HepG2 (cell line): ENCODE data around the gene EED. TPM values are rescaled to one million over a fixed set of nuclear protein-coding genes. Genes with fewer than 3 reads are reported as not detected.

Source experiments
- HNRNPLL ChIP-seq: fragments of 200-400 bp; formaldehyde crosslinking; IDR thresholded peaks from 2 replicates; pipeline ENCODE4 v1.6.1; 2017; ENCODE audit warnings: mild to moderate bottlenecking, low read depth, low read length; ENCODE audit not compliant: poor library complexity, severe bottlenecking
- ZBTB42 ChIP-seq: sonication (generic); formaldehyde crosslinking; IDR thresholded peaks from 2 replicates; pipeline ENCODE4 v1.5.0; 2020; ENCODE audit warnings: mild to moderate bottlenecking, missing genetic modification reagents
- ZGPAT ChIP-seq: IDR thresholded peaks from 2 replicates; pipeline ENCODE4 v1.6.1; 2016; ENCODE audit warnings: mild to moderate bottlenecking
- ZNF326 ChIP-seq: sonication (generic); formaldehyde crosslinking; IDR thresholded peaks from 2 replicates; pipeline ENCODE4 v1.4.0; 2020; ENCODE audit warnings: missing genetic modification reagents, borderline replicate concordance
- ZNF33A ChIP-seq: sonication (generic); formaldehyde crosslinking; IDR thresholded peaks from 2 replicates; pipeline ENCODE4 v1.5.1; 2020; ENCODE audit warnings: missing genetic modification reagents, mild to moderate bottlenecking, moderate library complexity, borderline replicate concordance
- ZNF407 ChIP-seq: sonication (generic); formaldehyde crosslinking; IDR thresholded peaks from one replicate; pipeline ENCODE4 v1.5.1; 2020; ENCODE audit warnings: mild to moderate bottlenecking, missing genetic modification reagents; ENCODE audit errors: not compliant biosample characterization
- polyA plus RNA-seq, 8 experiments: library from polyadenylated mRNA; depleted of rRNA in 3 of 8; stranded (reverse) in 7 of 8; unstranded in 1 of 8; fragments of >200 nt; fragmentation: Illumina TruSeq in 4 of 8; extraction: Trizol in 4 of 8; gene quantifications; 2 replicates each; pipeline versions ENCODE4 v1.2.1 to v1.2.3, GENCODE V29; 2011 to 2016; ENCODE audit warnings: low read depth in 4 of 8, missing spikeins in 1 of 8, mixed read lengths in 1 of 8; ENCODE audit not compliant: insufficient read depth in 1 of 8
- total RNA-seq, 5 experiments: library from RNA; depleted of rRNA; stranded (reverse); fragments of >200 nt; fragmentation: Illumina TruSeq; extraction: Trizol; gene quantifications; 2 replicates each; pipeline ENCODE4 v1.2.3, GENCODE V29; 2016; ENCODE audit warnings: low read depth in 1 of 5
- TF ChIP-seq, protein P1 (sequence below): sonication (generic); formaldehyde crosslinking; IDR thresholded peaks from 2 replicates; pipeline ENCODE4 v1.9.0; 2021; ENCODE audit warnings: mild to moderate bottlenecking, missing genetic modification reagents
- TF ChIP-seq, protein P2 (sequence below): sonication (generic); formaldehyde crosslinking; IDR thresholded peaks from 2 replicates; pipeline ENCODE4 v1.5.0; 2020; ENCODE audit warnings: missing genetic modification reagents, mild to moderate bottlenecking, borderline replicate concordance

Gene EED
- total and polyA plus RNA-seq, 2 of the 13 experiments (the other 11 are each of a cell fraction or from before 2014, with no cell fraction given), result 11.0 to 28.4 TPM

DNA sequence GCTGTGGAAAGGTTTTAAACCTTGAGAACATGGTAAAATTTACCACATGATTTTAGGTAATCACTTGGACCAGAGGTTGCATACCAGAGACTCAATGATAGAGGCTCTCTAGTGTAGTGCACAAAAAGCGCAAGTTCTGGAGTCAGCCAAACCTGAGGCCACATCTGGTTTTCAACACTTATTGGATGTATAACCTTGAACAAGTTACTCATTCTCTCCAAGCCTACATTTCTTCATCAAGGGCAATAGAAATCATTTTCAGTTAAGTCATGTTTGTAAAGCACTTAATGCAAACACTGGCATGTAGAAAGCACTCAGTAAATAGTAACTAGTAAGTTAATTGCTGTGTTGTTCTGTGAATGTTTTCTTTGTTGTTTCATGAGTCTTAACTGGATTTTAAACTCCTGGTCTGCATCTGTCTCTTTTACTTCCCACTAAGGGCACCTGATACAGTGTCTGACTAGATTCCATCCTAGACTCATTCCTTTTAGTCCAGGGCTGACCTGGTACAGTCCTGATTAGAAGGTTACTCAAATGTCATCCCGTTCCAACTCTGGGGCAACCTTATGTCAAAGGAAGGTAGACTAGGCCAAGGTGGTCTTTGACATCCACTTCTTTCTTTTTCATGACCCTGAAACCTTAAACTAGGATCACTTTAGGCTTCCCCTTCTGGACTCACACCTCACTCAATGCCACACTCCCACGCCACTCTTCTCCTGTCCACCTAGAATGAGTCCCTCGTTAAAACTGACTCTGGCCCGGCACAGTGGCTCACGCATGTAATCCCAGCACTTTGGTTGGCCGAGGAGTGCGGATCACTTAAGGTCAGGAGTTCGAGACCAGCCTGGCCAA, 34.5 kb upstream of the EED start (continued):
- TF ChIP-seq, protein P1, sequence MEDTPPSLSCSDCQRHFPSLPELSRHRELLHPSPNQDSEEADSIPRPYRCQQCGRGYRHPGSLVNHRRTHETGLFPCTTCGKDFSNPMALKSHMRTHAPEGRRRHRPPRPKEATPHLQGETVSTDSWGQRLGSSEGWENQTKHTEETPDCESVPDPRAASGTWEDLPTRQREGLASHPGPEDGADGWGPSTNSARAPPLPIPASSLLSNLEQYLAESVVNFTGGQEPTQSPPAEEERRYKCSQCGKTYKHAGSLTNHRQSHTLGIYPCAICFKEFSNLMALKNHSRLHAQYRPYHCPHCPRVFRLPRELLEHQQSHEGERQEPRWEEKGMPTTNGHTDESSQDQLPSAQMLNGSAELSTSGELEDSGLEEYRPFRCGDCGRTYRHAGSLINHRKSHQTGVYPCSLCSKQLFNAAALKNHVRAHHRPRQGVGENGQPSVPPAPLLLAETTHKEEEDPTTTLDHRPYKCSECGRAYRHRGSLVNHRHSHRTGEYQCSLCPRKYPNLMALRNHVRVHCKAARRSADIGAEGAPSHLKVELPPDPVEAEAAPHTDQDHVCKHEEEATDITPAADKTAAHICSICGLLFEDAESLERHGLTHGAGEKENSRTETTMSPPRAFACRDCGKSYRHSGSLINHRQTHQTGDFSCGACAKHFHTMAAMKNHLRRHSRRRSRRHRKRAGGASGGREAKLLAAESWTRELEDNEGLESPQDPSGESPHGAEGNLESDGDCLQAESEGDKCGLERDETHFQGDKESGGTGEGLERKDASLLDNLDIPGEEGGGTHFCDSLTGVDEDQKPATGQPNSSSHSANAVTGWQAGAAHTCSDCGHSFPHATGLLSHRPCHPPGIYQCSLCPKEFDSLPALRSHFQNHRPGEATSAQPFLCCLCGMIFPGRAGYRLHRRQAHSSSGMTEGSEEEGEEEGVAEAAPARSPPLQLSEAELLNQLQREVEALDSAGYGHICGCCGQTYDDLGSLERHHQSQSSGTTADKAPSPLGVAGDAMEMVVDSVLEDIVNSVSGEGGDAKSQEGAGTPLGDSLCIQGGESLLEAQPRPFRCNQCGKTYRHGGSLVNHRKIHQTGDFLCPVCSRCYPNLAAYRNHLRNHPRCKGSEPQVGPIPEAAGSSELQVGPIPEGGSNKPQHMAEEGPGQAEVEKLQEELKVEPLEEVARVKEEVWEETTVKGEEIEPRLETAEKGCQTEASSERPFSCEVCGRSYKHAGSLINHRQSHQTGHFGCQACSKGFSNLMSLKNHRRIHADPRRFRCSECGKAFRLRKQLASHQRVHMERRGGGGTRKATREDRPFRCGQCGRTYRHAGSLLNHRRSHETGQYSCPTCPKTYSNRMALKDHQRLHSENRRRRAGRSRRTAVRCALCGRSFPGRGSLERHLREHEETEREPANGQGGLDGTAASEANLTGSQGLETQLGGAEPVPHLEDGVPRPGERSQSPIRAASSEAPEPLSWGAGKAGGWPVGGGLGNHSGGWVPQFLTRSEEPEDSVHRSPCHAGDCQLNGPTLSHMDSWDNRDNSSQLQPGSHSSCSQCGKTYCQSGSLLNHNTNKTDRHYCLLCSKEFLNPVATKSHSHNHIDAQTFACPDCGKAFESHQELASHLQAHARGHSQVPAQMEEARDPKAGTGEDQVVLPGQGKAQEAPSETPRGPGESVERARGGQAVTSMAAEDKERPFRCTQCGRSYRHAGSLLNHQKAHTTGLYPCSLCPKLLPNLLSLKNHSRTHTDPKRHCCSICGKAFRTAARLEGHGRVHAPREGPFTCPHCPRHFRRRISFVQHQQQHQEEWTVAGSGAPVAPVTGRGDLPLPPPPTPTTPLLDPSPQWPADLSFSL (CRISPR knock-in tag), result no peak
- TF ChIP-seq ZGPAT (CRISPR knock-in tag), result peak; percentile 95
- no peak for TF ChIP-seq ZNF33A (CRISPR knock-in tag)
- TF ChIP-seq, protein P2, sequence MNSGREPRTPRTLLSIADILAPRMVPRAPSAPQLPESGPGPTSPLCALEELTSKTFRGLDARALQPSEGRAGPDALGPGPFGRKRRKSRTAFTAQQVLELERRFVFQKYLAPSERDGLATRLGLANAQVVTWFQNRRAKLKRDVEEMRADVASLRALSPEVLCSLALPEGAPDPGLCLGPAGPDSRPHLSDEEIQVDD (CRISPR knock-in tag), result no peak
- no peak for TF ChIP-seq ZNF407
- TF ChIP-seq ZBTB42 (CRISPR knock-in tag), result peak; percentile 98
- TF ChIP-seq HNRNPLL, result peak; percentile 34
- TF ChIP-seq ZNF326 (CRISPR knock-in tag), result no peak
